Stimulated activated CD4-positive, alpha-beta T cell treated with anti-CD3 and anti-CD28 coated beads, Interleukin-15, amount 100 ng/mL, for 1 hour (primary cell): ENCODE results near the gene JAKMIP2.

Experiments
- DNase-seq, 2 donors: peaks; one replicate each; pipeline ENCODE4 v3.0.0-alpha.2; 2020; ENCODE audit warnings: low read depth in 1 of 2, low spot score in 1 of 2

The JAKMIP2 gene

GRCh38 chr5:147704544-147704943 lies 78.0 kb downstream of the JAKMIP2 start:
- no peak for DNase-seq

GRCh38 chr5:147701468-147701867 lies 81.1 kb downstream of the JAKMIP2 start:
- no peak for DNase-seq

- no peak for DNase-seq
Observed at GRCh38 chr5:147699496-147700088, 82.9 kb downstream of the JAKMIP2 start.

GRCh38 chr5:147697380-147697779 lies 85.1 kb downstream of the JAKMIP2 start:
- DNase-seq: no peak

GRCh38 chr5:147694772-147695171 lies 87.8 kb downstream of the JAKMIP2 start:
- no peak for DNase-seq

- DNase-seq: no peak
Observed at GRCh38 chr5:147693233-147693632, 89.3 kb downstream of the JAKMIP2 start.

- no peak for DNase-seq
Observed at GRCh38 chr5:147691130-147691529, 91.4 kb downstream of the JAKMIP2 start.

- DNase-seq: no peak
Observed at GRCh38 chr5:147690595-147690994, 91.9 kb downstream of the JAKMIP2 start.

GRCh38 chr5:147689426-147689825 lies 93.1 kb downstream of the JAKMIP2 start:
- DNase-seq: no peak

- no peak for DNase-seq
Observed at GRCh38 chr5:147688656-147689356, 93.7 kb downstream of the JAKMIP2 start.

- DNase-seq: no peak
Observed at GRCh38 chr5:147687118-147687517, 95.4 kb downstream of the JAKMIP2 start.

GRCh38 chr5:147686421-147686820 lies 96.1 kb downstream of the JAKMIP2 start:
- DNase-seq: no peak

GRCh38 chr5:147685993-147686392 lies 96.5 kb downstream of the JAKMIP2 start:
- DNase-seq: no peak

- DNase-seq: no peak
Observed at GRCh38 chr5:147675168-147675567, 107.4 kb downstream of the JAKMIP2 start.

- no peak for DNase-seq
Observed at GRCh38 chr5:147674411-147674810, 108.1 kb downstream of the JAKMIP2 start.

- DNase-seq: no peak
Observed at GRCh38 chr5:147673791-147674190, 108.7 kb downstream of the JAKMIP2 start.

GRCh38 chr5:147673266-147673665 lies 109.3 kb downstream of the JAKMIP2 start:
- DNase-seq: no peak

GRCh38 chr5:147671365-147671764 lies 111.2 kb downstream of the JAKMIP2 start:
- DNase-seq: no peak

- no peak for DNase-seq
Observed at GRCh38 chr5:147670815-147671214, 111.7 kb downstream of the JAKMIP2 start.

- DNase-seq: no peak
Observed at GRCh38 chr5:147669169-147669869, 113.2 kb downstream of the JAKMIP2 start.

GRCh38 chr5:147668385-147668784 lies 114.1 kb downstream of the JAKMIP2 start:
- no peak for DNase-seq

GRCh38 chr5:147667363-147667762 lies 115.2 kb downstream of the JAKMIP2 start:
- no peak for DNase-seq
